GM21528 (cell line): Measurements from ENCODE around the gene ZNF512.
"Not testable (repeated sequence)": the region's sequence is repeated elsewhere in the genome, so short reads cannot be mapped to it uniquely, and the experiment has no call there.

Source experiments
- ATAC-seq: cut with Tn5 transposase; IDR thresholded peaks from one replicate; pipeline ENCODE4 v1.9.1; 2021; ENCODE audit warnings: mild to moderate bottlenecking, moderate library complexity; ENCODE audit not compliant: unreplicated experiment, low FRiP score

The ZNF512 gene

GRCh38 chr2:27582695-27583389, at the start of gene ZNF512:
TSS of gene ZNF512 (plus strand) at chr2:27583042. CDS start at chr2:27583113, 71 bp downstream.
- peak; percentile 93 for ATAC-seq

- ATAC-seq = no peak
Observed at GRCh38 chr2:27537287-27537686, 45.6 kb upstream of the ZNF512 start.

GRCh38 chr2:27538839-27539450, 43.9 kb upstream of the ZNF512 start:
- ATAC-seq = not testable (repeated sequence)

- ATAC-seq = not testable (repeated sequence)
Observed at GRCh38 chr2:27539649-27540048, 43.2 kb upstream of the ZNF512 start.

- no peak for ATAC-seq
Observed at GRCh38 chr2:27544143-27544821, 38.6 kb upstream of the ZNF512 start.

GRCh38 chr2:27545348-27546141, 37.3 kb upstream of the ZNF512 start:
- no peak for ATAC-seq

GRCh38 chr2:27549303-27549702, 33.5 kb upstream of the ZNF512 start:
- ATAC-seq = no peak

- ATAC-seq = no peak
Observed at GRCh38 chr2:27551514-27551913, 31.3 kb upstream of the ZNF512 start.

- no peak for ATAC-seq
Observed at GRCh38 chr2:27552941-27553340, 29.9 kb upstream of the ZNF512 start.

GRCh38 chr2:27554451-27554850, 28.4 kb upstream of the ZNF512 start:
- not testable (repeated sequence) for ATAC-seq

GRCh38 chr2:27559228-27559627, 23.6 kb upstream of the ZNF512 start:
- ATAC-seq = no peak

GRCh38 chr2:27561060-27561459, 21.8 kb upstream of the ZNF512 start:
- ATAC-seq = no peak

GRCh38 chr2:27566628-27567027, 16.2 kb upstream of the ZNF512 start:
- no peak for ATAC-seq

- ATAC-seq = no peak
Observed at GRCh38 chr2:27569398-27569797, 13.4 kb upstream of the ZNF512 start.

GRCh38 chr2:27571197-27571596, 11.6 kb upstream of the ZNF512 start:
- no peak for ATAC-seq

GRCh38 chr2:27571681-27572080, 11.2 kb upstream of the ZNF512 start:
- ATAC-seq = no peak

GRCh38 chr2:27572439-27572838, 10.4 kb upstream of the ZNF512 start:
- no peak for ATAC-seq

- no peak for ATAC-seq
Observed at GRCh38 chr2:27572998-27573429, 9.8 kb upstream of the ZNF512 start.

- no peak for ATAC-seq
Observed at GRCh38 chr2:27573452-27573851, 9.4 kb upstream of the ZNF512 start.

- ATAC-seq = no peak
Observed at GRCh38 chr2:27581417-27582128, 1.3 kb upstream of the ZNF512 start.
